ENCODE results near the gene CLDN7.

Gene CLDN7

GRCh38 chr17:7218166-7218565 lies 44.1 kb downstream of the CLDN7 start:
- DNase-seq, result no peak

- DNase-seq, result no peak
Measured at GRCh38 chr17:7217113-7217987, 44.9 kb downstream of the CLDN7 start.

- DNase-seq, result no peak
Measured at GRCh38 chr17:7216242-7217112, 45.8 kb downstream of the CLDN7 start.

- no peak for DNase-seq
Measured at GRCh38 chr17:7215652-7216180, 46.6 kb downstream of the CLDN7 start.

- DNase-seq, result no peak
Measured at GRCh38 chr17:7215136-7215638, 47.1 kb downstream of the CLDN7 start.

GRCh38 chr17:7214300-7215135 lies 47.8 kb downstream of the CLDN7 start:
- peak; percentile 97 for DNase-seq

GRCh38 chr17:7213895-7214299 lies 48.4 kb downstream of the CLDN7 start:
- DNase-seq, result no peak

GRCh38 chr17:7211491-7212273 lies 50.6 kb downstream of the CLDN7 start:
- no peak for DNase-seq

Data from central memory CD4-positive, alpha-beta T cell (primary cell).